HEK293 (cell line): ENCODE measurements around the gene POLR3B.

Experiments
- CTCF ChIA-PET: fragments of 350-600 bp; formaldehyde crosslinking; extraction: SDS; loops from one replicate; lab custom pipeline; 2021; ENCODE audit warnings: antibody characterized with exemption; lab: Yijun Ruan, JAX
- POLR2A ChIA-PET: fragments of 300-600 bp; formaldehyde crosslinking; extraction: SDS; loops from one replicate; lab custom pipeline; 2020; ENCODE audit warnings: antibody characterized with exemption, inconsistent platforms; lab: Yijun Ruan, JAX
- H3K27ac ChIP-seq: fragments of 200-500 bp; sonication (Bioruptor generic); 2 replicates; pipeline ENCODE4 v1.5.1; 2014; ENCODE audit warnings: low read depth, low read length, control low read depth, inconsistent platforms; ENCODE audit errors: extremely low read depth
- H3K36me3 ChIP-seq, 2 experiments: fragments of 200-500 bp in 1 of 2; sonication (Bioruptor generic) in 1 of 2; 1 replicate in 1 of 2; 2 replicates in 1 of 2; pipeline ENCODE4 v1.5.1; 2014 to 2017; ENCODE audit warnings: inconsistent platforms in 2 of 2, low read length in 2 of 2; ENCODE audit not compliant: control insufficient read depth in 2 of 2, insufficient read depth in 1 of 2
- H3K4me1 ChIP-seq: fragments of 200-500 bp; sonication (Bioruptor generic); 2 replicates; pipeline ENCODE4 v1.5.1; 2014; ENCODE audit warnings: mild to moderate bottlenecking, low read length, inconsistent platforms; ENCODE audit not compliant: control insufficient read depth, insufficient read depth
- H3K4me3 ChIP-seq: 2 replicates; pipeline ENCODE4 v1.5.1; 2011; ENCODE audit warnings: low read depth, mild to moderate bottlenecking, control low read depth, low read length, moderate library complexity
- H3K9me3 ChIP-seq: fragments of 200-500 bp; sonication (Bioruptor generic); 2 replicates; pipeline ENCODE4 v1.5.1; 2014; ENCODE audit warnings: low read depth, low read length, inconsistent platforms; ENCODE audit not compliant: control insufficient read depth, insufficient read depth
- BCL11B ChIP-seq: fragments of 450-650 bp; formaldehyde crosslinking; IDR thresholded peaks from 2 replicates; pipeline ENCODE4 v1.5.1; 2016; ENCODE audit warnings: low read depth, missing biosample characterization, missing genetic modification characterization
- GLI2 ChIP-seq: fragments of 450-650 bp; formaldehyde crosslinking; IDR thresholded peaks from 2 replicates; pipeline ENCODE4; 2017; ENCODE audit warnings: missing biosample characterization, missing genetic modification characterization, low read depth, borderline replicate concordance
- HOXC10 ChIP-seq: sonication (generic); formaldehyde crosslinking; IDR thresholded peaks from 2 replicates; pipeline ENCODE4 v1.8.1; 2023; ENCODE audit warnings: mild to moderate bottlenecking, missing genetic modification reagents
- MEIS1 ChIP-seq: sonication (generic); formaldehyde crosslinking; IDR thresholded peaks from 2 replicates; pipeline ENCODE4 v1.8.1; 2022; ENCODE audit warnings: missing genetic modification reagents, mild to moderate bottlenecking, borderline replicate concordance
- RBAK ChIP-seq: fragments of 450-650 bp; formaldehyde crosslinking; IDR thresholded peaks from 2 replicates; pipeline ENCODE4 v1.5.1; 2016; ENCODE audit warnings: missing biosample characterization, missing genetic modification characterization
- REPIN1 ChIP-seq: fragments of 450-650 bp; formaldehyde crosslinking; IDR thresholded peaks from 2 replicates; pipeline ENCODE4 v1.5.1; 2017; ENCODE audit warnings: missing biosample characterization, missing genetic modification characterization, low read depth
- SCRT2 ChIP-seq: fragments of 450-650 bp; formaldehyde crosslinking; IDR thresholded peaks from 2 replicates; pipeline ENCODE4 v1.5.1; 2016; ENCODE audit warnings: missing biosample characterization, missing genetic modification characterization
- ZBTB20 ChIP-seq: fragments of 450-650 bp; formaldehyde crosslinking; IDR thresholded peaks from 2 replicates; pipeline ENCODE4 v1.5.1; 2016; ENCODE audit warnings: missing biosample characterization, missing genetic modification characterization
- ZBTB8A ChIP-seq: fragments of 450-650 bp; formaldehyde crosslinking; IDR thresholded peaks from 2 replicates; pipeline ENCODE4 v1.5.1; 2016; ENCODE audit warnings: missing biosample characterization, missing genetic modification characterization
- ZNF133 ChIP-seq: fragments of 450-650 bp; formaldehyde crosslinking; IDR thresholded peaks from 2 replicates; pipeline ENCODE4 v1.5.1; 2016; ENCODE audit warnings: missing biosample characterization, missing genetic modification characterization
- ZNF138 ChIP-seq: fragments of 450-650 bp; formaldehyde crosslinking; IDR thresholded peaks from 2 replicates; pipeline ENCODE4 v1.5.1; 2016; ENCODE audit warnings: missing biosample characterization, missing genetic modification characterization, borderline replicate concordance
- ZNF155 ChIP-seq: fragments of 450-650 bp; formaldehyde crosslinking; IDR thresholded peaks from 2 replicates; pipeline ENCODE4 v1.5.1; 2016; ENCODE audit warnings: missing biosample characterization, missing genetic modification characterization
- ZNF2 ChIP-seq: fragments of 450-650 bp; formaldehyde crosslinking; IDR thresholded peaks from 2 replicates; pipeline ENCODE4 v1.5.1; 2016; ENCODE audit warnings: missing biosample characterization, missing genetic modification characterization
- ZNF202 ChIP-seq: fragments of 450-650 bp; formaldehyde crosslinking; IDR thresholded peaks from 2 replicates; pipeline ENCODE4 v1.5.1; 2016; ENCODE audit warnings: missing biosample characterization, missing genetic modification characterization, borderline replicate concordance
- ZNF311 ChIP-seq: fragments of 450-650 bp; formaldehyde crosslinking; IDR thresholded peaks from 2 replicates; pipeline ENCODE4 v1.5.1; 2017; ENCODE audit warnings: missing biosample characterization, missing genetic modification characterization, borderline replicate concordance
- ZNF544 ChIP-seq: fragments of 450-650 bp; formaldehyde crosslinking; IDR thresholded peaks from 2 replicates; pipeline ENCODE4 v1.5.0; 2017; ENCODE audit warnings: missing biosample characterization, missing genetic modification characterization
- ZNF560 ChIP-seq: fragments of 450-650 bp; formaldehyde crosslinking; IDR thresholded peaks from 2 replicates; pipeline ENCODE4 v1.5.1; 2017; ENCODE audit warnings: missing biosample characterization, missing genetic modification characterization, borderline replicate concordance
- ZNF623 ChIP-seq: fragments of 450-650 bp; formaldehyde crosslinking; IDR thresholded peaks from 2 replicates; pipeline ENCODE4 v1.5.1; 2016; ENCODE audit warnings: missing biosample characterization, missing genetic modification characterization
- ZNF670 ChIP-seq: fragments of 450-650 bp; formaldehyde crosslinking; IDR thresholded peaks from 2 replicates; pipeline ENCODE4 v1.5.1; 2016; ENCODE audit warnings: missing biosample characterization, missing genetic modification characterization, low read depth
- ZNF830 ChIP-seq: fragments of 450-650 bp; IDR thresholded peaks from 2 replicates; pipeline ENCODE4 v1.5.0; 2018; ENCODE audit warnings: missing biosample characterization, missing genetic modification characterization, low read depth, mild to moderate bottlenecking, moderate library complexity
- TF ChIP-seq, protein P1 (sequence below): fragments of 450-650 bp; formaldehyde crosslinking; IDR thresholded peaks from 2 replicates; pipeline ENCODE4 v1.5.1; 2016; ENCODE audit warnings: missing biosample characterization, missing genetic modification characterization
- TF ChIP-seq, protein P2 (sequence below): fragments of 450-650 bp; formaldehyde crosslinking; IDR thresholded peaks from 2 replicates; pipeline ENCODE4 v1.5.1; 2016; ENCODE audit warnings: missing biosample characterization, missing genetic modification characterization
- TF ChIP-seq, protein P3 (sequence below): fragments of 450-650 bp; formaldehyde crosslinking; IDR thresholded peaks from 2 replicates; pipeline ENCODE4 v1.5.1; 2016; ENCODE audit warnings: missing biosample characterization, missing genetic modification characterization
- TF ChIP-seq, protein P4 (sequence below): fragments of 450-650 bp; IDR thresholded peaks from 2 replicates; pipeline ENCODE4 v1.5.1; 2018; ENCODE audit warnings: missing biosample characterization, mild to moderate bottlenecking, missing genetic modification characterization
- TF ChIP-seq, protein P5 (sequence below): fragments of 450-650 bp; formaldehyde crosslinking; IDR thresholded peaks from 2 replicates; pipeline ENCODE4 v1.5.1; 2017; ENCODE audit warnings: missing biosample characterization, missing genetic modification characterization

POLR3B gene

DNA sequence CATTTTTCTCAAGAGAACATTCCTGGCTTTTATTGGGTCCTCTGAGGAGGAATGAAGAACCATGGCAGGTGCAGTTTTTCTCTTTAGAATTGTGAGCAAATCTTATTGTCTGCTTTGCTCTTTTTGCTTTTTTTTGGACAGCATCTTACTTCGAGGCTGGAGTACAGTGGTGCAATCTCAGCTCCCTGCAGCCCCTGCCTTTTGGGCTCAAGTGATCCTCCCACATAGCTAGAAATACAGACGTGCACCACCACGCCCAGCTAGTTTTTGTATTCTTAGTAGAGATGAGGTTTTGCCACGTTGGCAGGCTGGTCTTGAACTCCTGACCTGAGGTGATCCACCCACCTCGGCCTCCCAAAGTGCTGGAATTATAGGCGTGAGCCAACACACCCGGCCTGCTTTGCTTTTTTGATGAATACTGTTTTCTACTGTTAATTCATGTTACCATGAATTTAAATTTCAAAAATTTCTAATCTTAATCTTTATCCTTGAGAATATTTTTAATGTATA lies 71.5 kb downstream of the POLR3B start (continued):
- TF ChIP-seq ZNF155 (tag by site-specific recombination): no peak
- no peak for TF ChIP-seq ZNF623
- TF ChIP-seq BCL11B (tag by site-specific recombination): no peak
- TF ChIP-seq, protein P1, sequence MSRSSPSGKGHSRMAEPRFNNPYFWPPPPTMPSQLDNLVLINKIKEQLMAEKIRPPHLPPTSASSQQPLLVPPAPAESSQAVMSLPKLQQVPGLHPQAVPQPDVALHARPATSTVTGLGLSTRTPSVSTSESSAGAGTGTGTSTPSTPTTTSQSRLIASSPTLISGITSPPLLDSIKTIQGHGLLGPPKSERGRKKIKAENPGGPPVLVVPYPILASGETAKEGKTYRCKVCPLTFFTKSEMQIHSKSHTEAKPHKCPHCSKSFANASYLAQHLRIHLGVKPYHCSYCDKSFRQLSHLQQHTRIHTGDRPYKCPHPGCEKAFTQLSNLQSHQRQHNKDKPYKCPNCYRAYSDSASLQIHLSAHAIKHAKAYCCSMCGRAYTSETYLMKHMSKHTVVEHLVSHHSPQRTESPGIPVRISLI (tag by site-specific recombination): no peak

DNA sequence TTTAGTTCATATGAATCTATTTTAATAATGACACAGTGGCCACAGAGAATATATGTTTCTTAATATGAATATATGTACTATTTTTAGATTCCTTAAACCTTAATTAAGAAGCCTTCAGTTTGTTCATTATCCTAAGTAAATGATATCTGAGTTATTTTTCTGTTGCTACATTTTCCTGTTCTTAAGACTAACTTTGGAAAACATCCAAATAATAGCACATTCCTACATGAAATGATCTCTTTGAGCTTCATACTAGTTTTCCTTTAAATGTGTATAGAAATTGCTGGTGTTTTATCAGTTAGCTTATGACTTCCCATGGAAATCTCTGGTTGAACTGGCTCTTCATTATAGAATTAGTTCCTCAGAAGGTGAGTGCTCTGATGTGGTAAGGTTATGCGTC lies 72.1 kb downstream of the POLR3B start:
- H3K4me1 ChIP-seq: no peaks in the 10 kb centered on the region
- ChIA-PET CTCF (no interaction called here), POLR2A (no interaction called here)
- TF ChIP-seq ZNF830 (tag by site-specific recombination) (no peak), GLI2 (tag by site-specific recombination) (no peak), ZBTB8A (tag by site-specific recombination) (no peak), ZNF202 (tag by site-specific recombination) (no peak), ZNF544 (tag by site-specific recombination) (no peak), ZNF560 (tag by site-specific recombination) (no peak), RBAK (tag by site-specific recombination) (no peak), REPIN1 (no peak), ZNF670 (tag by site-specific recombination) (no peak)
- TF ChIP-seq, protein P2, sequence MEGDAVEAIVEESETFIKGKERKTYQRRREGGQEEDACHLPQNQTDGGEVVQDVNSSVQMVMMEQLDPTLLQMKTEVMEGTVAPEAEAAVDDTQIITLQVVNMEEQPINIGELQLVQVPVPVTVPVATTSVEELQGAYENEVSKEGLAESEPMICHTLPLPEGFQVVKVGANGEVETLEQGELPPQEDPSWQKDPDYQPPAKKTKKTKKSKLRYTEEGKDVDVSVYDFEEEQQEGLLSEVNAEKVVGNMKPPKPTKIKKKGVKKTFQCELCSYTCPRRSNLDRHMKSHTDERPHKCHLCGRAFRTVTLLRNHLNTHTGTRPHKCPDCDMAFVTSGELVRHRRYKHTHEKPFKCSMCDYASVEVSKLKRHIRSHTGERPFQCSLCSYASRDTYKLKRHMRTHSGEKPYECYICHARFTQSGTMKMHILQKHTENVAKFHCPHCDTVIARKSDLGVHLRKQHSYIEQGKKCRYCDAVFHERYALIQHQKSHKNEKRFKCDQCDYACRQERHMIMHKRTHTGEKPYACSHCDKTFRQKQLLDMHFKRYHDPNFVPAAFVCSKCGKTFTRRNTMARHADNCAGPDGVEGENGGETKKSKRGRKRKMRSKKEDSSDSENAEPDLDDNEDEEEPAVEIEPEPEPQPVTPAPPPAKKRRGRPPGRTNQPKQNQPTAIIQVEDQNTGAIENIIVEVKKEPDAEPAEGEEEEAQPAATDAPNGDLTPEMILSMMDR (tag by site-specific recombination): no peak
- TF ChIP-seq, protein P3, sequence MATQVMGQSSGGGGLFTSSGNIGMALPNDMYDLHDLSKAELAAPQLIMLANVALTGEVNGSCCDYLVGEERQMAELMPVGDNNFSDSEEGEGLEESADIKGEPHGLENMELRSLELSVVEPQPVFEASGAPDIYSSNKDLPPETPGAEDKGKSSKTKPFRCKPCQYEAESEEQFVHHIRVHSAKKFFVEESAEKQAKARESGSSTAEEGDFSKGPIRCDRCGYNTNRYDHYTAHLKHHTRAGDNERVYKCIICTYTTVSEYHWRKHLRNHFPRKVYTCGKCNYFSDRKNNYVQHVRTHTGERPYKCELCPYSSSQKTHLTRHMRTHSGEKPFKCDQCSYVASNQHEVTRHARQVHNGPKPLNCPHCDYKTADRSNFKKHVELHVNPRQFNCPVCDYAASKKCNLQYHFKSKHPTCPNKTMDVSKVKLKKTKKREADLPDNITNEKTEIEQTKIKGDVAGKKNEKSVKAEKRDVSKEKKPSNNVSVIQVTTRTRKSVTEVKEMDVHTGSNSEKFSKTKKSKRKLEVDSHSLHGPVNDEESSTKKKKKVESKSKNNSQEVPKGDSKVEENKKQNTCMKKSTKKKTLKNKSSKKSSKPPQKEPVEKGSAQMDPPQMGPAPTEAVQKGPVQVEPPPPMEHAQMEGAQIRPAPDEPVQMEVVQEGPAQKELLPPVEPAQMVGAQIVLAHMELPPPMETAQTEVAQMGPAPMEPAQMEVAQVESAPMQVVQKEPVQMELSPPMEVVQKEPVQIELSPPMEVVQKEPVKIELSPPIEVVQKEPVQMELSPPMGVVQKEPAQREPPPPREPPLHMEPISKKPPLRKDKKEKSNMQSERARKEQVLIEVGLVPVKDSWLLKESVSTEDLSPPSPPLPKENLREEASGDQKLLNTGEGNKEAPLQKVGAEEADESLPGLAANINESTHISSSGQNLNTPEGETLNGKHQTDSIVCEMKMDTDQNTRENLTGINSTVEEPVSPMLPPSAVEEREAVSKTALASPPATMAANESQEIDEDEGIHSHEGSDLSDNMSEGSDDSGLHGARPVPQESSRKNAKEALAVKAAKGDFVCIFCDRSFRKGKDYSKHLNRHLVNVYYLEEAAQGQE (tag by site-specific recombination): no peak
- H3K36me3 ChIP-seq: peaks cover 5 to 30% of the 10 kb centered on the region in 2 experiments; a peak in 2 of 3 replicates
- no peak overlapping the region for H3K27ac ChIP-seq
- H3K9me3 ChIP-seq: no peaks in the 10 kb centered on the region
- no peak overlapping the region for H3K4me3 ChIP-seq

DNA sequence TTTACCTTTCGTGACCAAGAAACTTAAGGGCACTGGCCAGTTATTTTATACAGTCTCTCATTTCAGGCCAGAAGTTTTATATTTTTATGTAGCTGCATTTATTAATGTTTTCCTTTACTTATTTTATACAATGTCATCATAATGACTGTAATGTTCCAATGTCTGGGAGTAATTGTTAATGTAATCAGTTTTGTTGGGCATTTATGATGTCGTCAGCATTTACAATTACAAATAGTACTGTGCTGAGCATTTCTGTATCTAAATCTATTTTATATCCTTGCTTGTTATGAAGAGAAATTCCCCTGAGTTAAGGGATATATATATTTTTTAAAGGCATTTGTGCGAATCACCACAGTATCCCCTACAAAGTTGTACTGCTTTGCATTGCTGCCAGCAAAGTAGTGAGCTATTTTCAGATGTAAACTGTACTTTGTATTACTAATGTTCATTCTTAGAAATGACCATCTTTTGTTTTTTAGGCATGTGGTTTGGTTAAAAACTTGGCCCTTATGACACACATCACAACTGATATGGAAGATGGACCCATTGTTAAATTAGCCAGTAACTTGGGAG lies 74.4 kb downstream of the POLR3B start:
- Histone ChIP-seq H3K36me3 (peaks cover 8 to 46% of the 10 kb centered on the region in 2 experiments), H3K4me3 (no peak overlapping the region), H3K9me3 (no peaks in the 10 kb centered on the region), H3K4me1 (no peaks in the 10 kb centered on the region), H3K27ac (no peak overlapping the region)
- ChIA-PET POLR2A (no interaction called here), CTCF (interaction anchor here (0.7 to 2.0 kb wide), 2 partner anchors 488 to 611 kb away, joined by 3 to 4 read pairs; no protein-coding TSS in a partner anchor)
- TF ChIP-seq, protein P4, sequence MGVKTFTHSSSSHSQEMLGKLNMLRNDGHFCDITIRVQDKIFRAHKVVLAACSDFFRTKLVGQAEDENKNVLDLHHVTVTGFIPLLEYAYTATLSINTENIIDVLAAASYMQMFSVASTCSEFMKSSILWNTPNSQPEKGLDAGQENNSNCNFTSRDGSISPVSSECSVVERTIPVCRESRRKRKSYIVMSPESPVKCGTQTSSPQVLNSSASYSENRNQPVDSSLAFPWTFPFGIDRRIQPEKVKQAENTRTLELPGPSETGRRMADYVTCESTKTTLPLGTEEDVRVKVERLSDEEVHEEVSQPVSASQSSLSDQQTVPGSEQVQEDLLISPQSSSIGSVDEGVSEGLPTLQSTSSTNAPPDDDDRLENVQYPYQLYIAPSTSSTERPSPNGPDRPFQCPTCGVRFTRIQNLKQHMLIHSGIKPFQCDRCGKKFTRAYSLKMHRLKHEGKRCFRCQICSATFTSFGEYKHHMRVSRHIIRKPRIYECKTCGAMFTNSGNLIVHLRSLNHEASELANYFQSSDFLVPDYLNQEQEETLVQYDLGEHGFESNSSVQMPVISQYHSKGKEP (tag by site-specific recombination): no peak
- no peak for TF ChIP-seq ZNF2
- TF ChIP-seq, protein P5, sequence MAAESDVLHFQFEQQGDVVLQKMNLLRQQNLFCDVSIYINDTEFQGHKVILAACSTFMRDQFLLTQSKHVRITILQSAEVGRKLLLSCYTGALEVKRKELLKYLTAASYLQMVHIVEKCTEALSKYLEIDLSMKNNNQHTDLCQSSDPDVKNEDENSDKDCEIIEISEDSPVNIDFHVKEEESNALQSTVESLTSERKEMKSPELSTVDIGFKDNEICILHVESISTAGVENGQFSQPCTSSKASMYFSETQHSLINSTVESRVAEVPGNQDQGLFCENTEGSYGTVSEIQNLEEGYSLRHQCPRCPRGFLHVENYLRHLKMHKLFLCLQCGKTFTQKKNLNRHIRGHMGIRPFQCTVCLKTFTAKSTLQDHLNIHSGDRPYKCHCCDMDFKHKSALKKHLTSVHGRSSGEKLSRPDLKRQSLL (tag by site-specific recombination): no peak
- TF ChIP-seq ZNF311 (tag by site-specific recombination): no peak
- no peak for TF ChIP-seq ZBTB20 (tag by site-specific recombination)
- TF ChIP-seq HOXC10 (CRISPR knock-in tag): no peak
- TF ChIP-seq ZNF670 (tag by site-specific recombination): no peak
- TF ChIP-seq ZNF138 (tag by site-specific recombination): no peak
- TF ChIP-seq ZNF133 (tag by site-specific recombination): no peak
- no peak for TF ChIP-seq MEIS1 (CRISPR knock-in tag)
- TF ChIP-seq SCRT2 (tag by site-specific recombination): no peak
